ENCODE data around the gene WDR93.

WDR93 gene

GRCh38 chr15:89662893-89663626 is 27.6 kb upstream of the WDR93 start:
- Histone ChIP-seq H4K20me1 (ENCODE audit: control insufficient read depth, insufficient read depth, low read depth, low read length) (no peaks in the 10 kb centered on the region), H3F3A (ENCODE audit: control insufficient read depth, insufficient read depth) (peaks cover 4% of the 10 kb centered on the region; the same call in 1 of the 2 replicates), H3K4me2 (ENCODE audit: low read length) (no peak overlapping the region), H3K9me2 (replicated peaks; ENCODE audit: control insufficient read depth, low read length) (no peaks in the 10 kb centered on the region), H3K79me2 (ENCODE audit: control insufficient read depth, low read length) (no peaks in the 10 kb centered on the region), H3K27ac (ENCODE audit: low read depth, low read length) (no peak overlapping the region), H3K36me3 (ENCODE audit: control insufficient read depth, low read length) (no peaks in the 10 kb centered on the region), H3K4me1 (ENCODE audit: control insufficient read depth, low read length) (no peaks in the 10 kb centered on the region), H3K9me3 (ENCODE audit: control insufficient read depth, insufficient read depth, low read length) (no peaks in the 10 kb centered on the region), H3K27me3 (ENCODE audit: control insufficient read depth, low read length) (peaks cover 28% of the 10 kb centered on the region), H3K4me3 (ENCODE audit: low read length) (no peak overlapping the region)
- TF ChIP-seq, protein P1, sequence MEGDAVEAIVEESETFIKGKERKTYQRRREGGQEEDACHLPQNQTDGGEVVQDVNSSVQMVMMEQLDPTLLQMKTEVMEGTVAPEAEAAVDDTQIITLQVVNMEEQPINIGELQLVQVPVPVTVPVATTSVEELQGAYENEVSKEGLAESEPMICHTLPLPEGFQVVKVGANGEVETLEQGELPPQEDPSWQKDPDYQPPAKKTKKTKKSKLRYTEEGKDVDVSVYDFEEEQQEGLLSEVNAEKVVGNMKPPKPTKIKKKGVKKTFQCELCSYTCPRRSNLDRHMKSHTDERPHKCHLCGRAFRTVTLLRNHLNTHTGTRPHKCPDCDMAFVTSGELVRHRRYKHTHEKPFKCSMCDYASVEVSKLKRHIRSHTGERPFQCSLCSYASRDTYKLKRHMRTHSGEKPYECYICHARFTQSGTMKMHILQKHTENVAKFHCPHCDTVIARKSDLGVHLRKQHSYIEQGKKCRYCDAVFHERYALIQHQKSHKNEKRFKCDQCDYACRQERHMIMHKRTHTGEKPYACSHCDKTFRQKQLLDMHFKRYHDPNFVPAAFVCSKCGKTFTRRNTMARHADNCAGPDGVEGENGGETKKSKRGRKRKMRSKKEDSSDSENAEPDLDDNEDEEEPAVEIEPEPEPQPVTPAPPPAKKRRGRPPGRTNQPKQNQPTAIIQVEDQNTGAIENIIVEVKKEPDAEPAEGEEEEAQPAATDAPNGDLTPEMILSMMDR (IDR thresholded peaks at IDR 0.05; ENCODE audit: low read depth, low read length, poor library complexity, severe bottlenecking), result no peak
- no peak for TF ChIP-seq EZH2phosphoT487 (IDR thresholded peaks at IDR 0.05; ENCODE audit: borderline replicate concordance, low read length)

DNA sequence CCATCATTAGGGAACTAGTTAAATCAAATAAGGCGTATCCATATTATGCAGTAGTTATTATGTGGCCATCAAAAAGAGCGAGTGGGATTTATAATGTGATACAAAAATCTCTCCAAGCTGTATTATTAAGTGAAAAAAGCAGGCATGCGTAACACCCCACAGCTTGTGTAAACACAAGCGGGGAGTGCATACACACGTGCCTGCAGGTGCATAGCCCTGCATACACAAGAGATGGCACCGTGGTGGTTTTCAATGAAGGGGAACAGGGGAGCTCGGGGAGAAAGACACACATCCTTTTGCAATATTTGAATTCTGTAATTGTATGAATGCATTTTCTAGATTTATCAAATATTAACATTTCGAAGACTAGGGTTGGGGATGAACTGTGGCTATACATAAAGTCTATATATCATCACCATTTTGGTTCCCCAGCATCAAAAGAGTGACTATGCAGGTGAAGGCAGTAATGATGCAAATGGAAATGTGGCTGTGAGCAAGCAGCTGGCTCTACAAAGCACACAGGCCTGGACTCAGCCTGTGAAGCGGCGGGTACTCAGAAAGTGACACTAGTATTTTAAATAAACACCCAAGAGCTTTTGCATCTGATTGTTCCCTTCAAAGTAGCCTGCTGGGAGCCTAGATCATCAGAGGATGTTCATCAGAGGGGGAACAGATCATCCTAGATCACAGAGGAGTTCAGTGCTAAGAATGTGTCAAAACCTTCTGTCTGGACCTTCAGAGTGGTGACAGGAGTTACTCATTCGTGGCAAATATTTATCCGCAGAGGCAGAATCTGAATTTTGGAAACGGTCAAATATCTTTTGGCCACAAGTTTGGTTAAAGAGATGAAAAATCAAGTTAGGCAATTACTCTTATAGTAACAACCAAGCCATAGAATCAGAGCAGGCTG is 25.9 kb upstream of the WDR93 start:
- TF ChIP-seq, protein P1 (IDR thresholded peaks at IDR 0.05; ENCODE audit: low read depth, low read length, poor library complexity, severe bottlenecking), result no peak
- TF ChIP-seq EZH2phosphoT487 (IDR thresholded peaks at IDR 0.05; ENCODE audit: borderline replicate concordance, low read length), result no peak
- H3K4me1 ChIP-seq (ENCODE audit: control insufficient read depth, low read length), result no peaks in the 10 kb centered on the region
- H3K27me3 ChIP-seq (ENCODE audit: control insufficient read depth, low read length), result peaks cover 25% of the 10 kb centered on the region
- H4K20me1 ChIP-seq (ENCODE audit: control insufficient read depth, insufficient read depth, low read depth, low read length), result no peaks in the 10 kb centered on the region
- no peak overlapping the region for H3K27ac ChIP-seq (ENCODE audit: low read depth, low read length)
- H3K4me3 ChIP-seq (ENCODE audit: low read length), result no peak overlapping the region
- peaks cover 4% of the 10 kb centered on the region; the same call in 1 of the 2 replicates for H3F3A ChIP-seq (ENCODE audit: control insufficient read depth, insufficient read depth)
- no peaks in the 10 kb centered on the region for H3K9me2 ChIP-seq (replicated peaks; ENCODE audit: control insufficient read depth, low read length)
- H3K9me3 ChIP-seq (ENCODE audit: control insufficient read depth, insufficient read depth, low read length), result no peaks in the 10 kb centered on the region
- no peaks in the 10 kb centered on the region for H3K79me2 ChIP-seq (ENCODE audit: control insufficient read depth, low read length)
- H3K36me3 ChIP-seq (ENCODE audit: control insufficient read depth, low read length), result no peaks in the 10 kb centered on the region
- H3K4me2 ChIP-seq (ENCODE audit: low read length), result no peak overlapping the region

- Histone ChIP-seq H3K27me3 (ENCODE audit: control insufficient read depth, low read length) (peaks cover 21% of the 10 kb centered on the region), H3K4me3 (ENCODE audit: low read length) (peak overlapping the region; percentile 44), H3K4me1 (ENCODE audit: control insufficient read depth, low read length) (no peaks in the 10 kb centered on the region), H3K4me2 (ENCODE audit: low read length) (peak overlapping the region; percentile 56), H3F3A (ENCODE audit: control insufficient read depth, insufficient read depth) (peaks cover 4% of the 10 kb centered on the region; the same call in 1 of the 2 replicates), H3K9me3 (ENCODE audit: control insufficient read depth, insufficient read depth, low read length) (no peaks in the 10 kb centered on the region), H3K27ac (ENCODE audit: low read depth, low read length) (no peak overlapping the region), H4K20me1 (ENCODE audit: control insufficient read depth, insufficient read depth, low read depth, low read length) (no peaks in the 10 kb centered on the region), H3K36me3 (ENCODE audit: control insufficient read depth, low read length) (no peaks in the 10 kb centered on the region), H3K79me2 (ENCODE audit: control insufficient read depth, low read length) (no peaks in the 10 kb centered on the region), H3K9me2 (replicated peaks; ENCODE audit: control insufficient read depth, low read length) (no peaks in the 10 kb centered on the region)
- no peak for TF ChIP-seq EZH2phosphoT487 (IDR thresholded peaks at IDR 0.05; ENCODE audit: borderline replicate concordance, low read length)
- TF ChIP-seq, protein P1 (IDR thresholded peaks at IDR 0.05; ENCODE audit: low read depth, low read length, poor library complexity, severe bottlenecking), result no peak
Measured at GRCh38 chr15:89665449-89666181, 25.0 kb upstream of the WDR93 start.
